G401 (cell line): ENCODE results near the gene ENTREP3. TPM values are rescaled to one million over a fixed set of nuclear protein-coding genes. Genes with fewer than 3 reads are reported as not detected.
A peak's percentile ranks its signal among the peaks of the same experiment; 100 is the strongest.

Source experiments
- DNase-seq: peaks from one replicate; pipeline ENCODE4 v3.0.0-alpha.2; 2015; ENCODE audit warnings: low spot score
- in situ Hi-C: cut with HindIII; loops from 2 replicates; pipeline ENCODE4 v1.10.0; 2016; ENCODE audit warnings: low sequenced_read_pairs, mixed read lengths
- total RNA-seq: library from RNA; depleted of rRNA; stranded (reverse); fragments of >200 nt; shearing (Covaris generic); gene quantifications from 2 replicates; pipeline ENCODE4 v1.2.3, GENCODE V29; 2014

ENTREP3 gene
- total RNA-seq, 1 experiment from 2014 or later: 7.3 TPM

GRCh38 chr1:155279268-155279667 is 24.0 kb upstream of the ENTREP3 start:
- in situ Hi-C loops: no loop called here
- peak; percentile 29 for DNase-seq

- DNase-seq: no peak
- in situ Hi-C loops: no loop called here
Observed at GRCh38 chr1:155278689-155279160, 23.4 kb upstream of the ENTREP3 start.

- DNase-seq: peak; percentile 89
- in situ Hi-C loops: no loop called here
Observed at GRCh38 chr1:155277902-155278688, 22.8 kb upstream of the ENTREP3 start.

GRCh38 chr1:155277070-155277901 is 22.0 kb upstream of the ENTREP3 start, which contains the start of gene HCN3:
Gene HCN3, plus strand, starts transcription at chr1:155277463. Its CDS starts 128 bp downstream, at chr1:155277591.
- peak; percentile 99 for DNase-seq
- in situ Hi-C loops: no loop called here

GRCh38 chr1:155273343-155274245 is 18.3 kb upstream of the ENTREP3 start, which contains the start of gene CLK2:
Gene CLK2, minus strand, starts transcription at chr1:155273504. Its CDS starts 2,527 bp downstream, at chr1:155270977.
- in situ Hi-C loops: no loop called here
- DNase-seq: peak; percentile 94

- in situ Hi-C loops: no loop called here
Observed at GRCh38 chr1:155272466-155273342, 17.4 kb upstream of the ENTREP3 start.

GRCh38 chr1:155269381-155269780 is 14.1 kb upstream of the ENTREP3 start:
- no peak for DNase-seq

More at GRCh38 chr1:155272466-155273342, 17.4 kb upstream of the ENTREP3 start:
- DNase-seq: no peak

GRCh38 chr1:155268630-155269029 is 13.3 kb upstream of the ENTREP3 start:
- DNase-seq: no peak
- in situ Hi-C loops: no loop called here

More at GRCh38 chr1:155269381-155269780, 14.1 kb upstream of the ENTREP3 start:
- in situ Hi-C loops: no loop called here

- in situ Hi-C loops: no loop called here
- DNase-seq: no peak
Observed at GRCh38 chr1:155267373-155267772, 12.1 kb upstream of the ENTREP3 start.

- DNase-seq: no peak
- in situ Hi-C loops: no loop called here
Observed at GRCh38 chr1:155266553-155266952, 11.3 kb upstream of the ENTREP3 start.

- no peak for DNase-seq
- in situ Hi-C loops: no loop called here
Observed at GRCh38 chr1:155263067-155263466, 7.8 kb upstream of the ENTREP3 start.

GRCh38 chr1:155261852-155262673 is 6.8 kb upstream of the ENTREP3 start, which contains the start of gene SCAMP3:
Gene SCAMP3, minus strand, starts transcription at chr1:155262360. Its CDS starts 209 bp downstream, at chr1:155262151.
- in situ Hi-C loops: no loop called here
- peak; percentile 100 for DNase-seq

GRCh38 chr1:155261493-155261851 is 6.2 kb upstream of the ENTREP3 start:
- in situ Hi-C loops: no loop called here
- no peak for DNase-seq

GRCh38 chr1:155260276-155260675 is 5.0 kb upstream of the ENTREP3 start:
- in situ Hi-C loops: no loop called here
- DNase-seq: no peak

- in situ Hi-C loops: no loop called here
- DNase-seq: no peak
Observed at GRCh38 chr1:155256058-155256852, 972 bp upstream of the ENTREP3 start.

GRCh38 chr1:155254714-155255242 is 505 bp downstream of the ENTREP3 start:
- in situ Hi-C loops: no loop called here

More at GRCh38 chr1:155254714-155255242, 505 bp downstream of the ENTREP3 start:
- peak; percentile 44 for DNase-seq
